NT2/D1 (cell line): ENCODE measurements around the gene MLF2.

ENCODE experiments used
- DNase-seq: peaks from one replicate; pipeline ENCODE4 v3.0.0-alpha.2; 2011; ENCODE audit warnings: low read depth, low spot score
- H3K27me3 ChIP-seq: 2 replicates; pipeline ENCODE4 v1.6.0; 2011; ENCODE audit warnings: mild to moderate bottlenecking; ENCODE audit not compliant: insufficient read length, insufficient read depth
- H3K36me3 ChIP-seq: 2 replicates; pipeline ENCODE4 v1.6.1; 2011; ENCODE audit warnings: mild to moderate bottlenecking, low read length, mixed read lengths; ENCODE audit not compliant: insufficient read depth, insufficient read length
- H3K4me1 ChIP-seq: 2 replicates; pipeline ENCODE4 v1.5.1; 2011; ENCODE audit not compliant: insufficient read depth, insufficient read length
- H3K4me3 ChIP-seq: 2 replicates; pipeline ENCODE4 v1.5.1; 2011; ENCODE audit warnings: low read depth; ENCODE audit not compliant: insufficient read length
- H3K9ac ChIP-seq: 2 replicates; pipeline ENCODE4 v1.6.0; 2011; ENCODE audit warnings: low read depth; ENCODE audit not compliant: insufficient read length
- H3K9me3 ChIP-seq: 2 replicates; pipeline ENCODE4 v1.5.1; 2011; ENCODE audit warnings: mild to moderate bottlenecking, low read length; ENCODE audit not compliant: insufficient read depth
- SUZ12 ChIP-seq: IDR thresholded peaks from 2 replicates; pipeline ENCODE4 v1.6.1; 2011; ENCODE audit not compliant: insufficient read length, insufficient read depth; ENCODE audit errors: extremely low read depth
- YY1 ChIP-seq: IDR thresholded peaks from 2 replicates; pipeline ENCODE4 v1.6.1; 2011; ENCODE audit not compliant: insufficient read length, insufficient read depth
- ZNF274 ChIP-seq: IDR thresholded peaks from 2 replicates; pipeline ENCODE4 v1.6.1; 2011; ENCODE audit warnings: mild to moderate bottlenecking, low read depth, low read length

Gene MLF2

DNA sequence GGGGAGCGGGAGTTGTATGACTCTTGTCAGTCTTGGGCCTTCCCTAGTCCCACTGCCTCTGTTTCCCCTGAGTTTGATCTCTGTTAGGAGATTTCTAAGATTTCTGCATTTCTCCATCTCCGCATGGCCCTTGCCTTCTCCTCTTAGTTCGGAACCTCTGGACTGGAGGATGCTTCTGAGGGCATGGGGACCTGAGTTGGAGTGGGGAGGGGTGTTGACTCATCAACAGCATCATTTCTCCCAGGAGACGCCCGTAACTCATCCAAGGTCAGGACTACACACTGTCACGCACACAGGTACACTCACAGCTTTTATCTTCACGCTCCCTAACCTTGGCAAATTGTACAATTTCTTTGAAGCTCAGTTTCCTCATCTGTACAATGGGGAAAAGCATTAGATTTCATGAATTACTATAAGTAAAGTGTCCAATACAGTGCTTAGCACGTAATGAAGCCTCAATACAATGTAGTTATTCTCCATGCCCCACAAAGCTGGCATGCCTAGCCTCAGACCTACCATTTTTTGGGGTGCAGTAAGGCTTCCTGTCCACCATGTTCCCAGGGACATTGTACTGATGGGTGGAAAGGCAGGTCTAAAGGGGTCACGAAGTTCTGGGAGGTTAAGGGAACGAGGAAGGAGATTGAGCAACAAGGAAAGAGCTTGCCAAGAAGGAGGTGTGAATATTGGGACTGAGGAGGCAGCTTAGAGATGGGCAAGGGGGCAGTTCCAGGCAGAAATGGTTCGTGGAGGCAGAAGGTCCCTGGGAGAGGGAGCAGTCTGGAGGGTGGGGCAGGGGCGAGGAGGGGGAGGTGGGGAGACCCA, 18.8 kb upstream of the MLF2 start:
- no peaks in the 10 kb centered on the region for H3K9me3 ChIP-seq
- peaks cover 64% of the 10 kb centered on the region for H3K36me3 ChIP-seq
- peaks cover 40% of the 10 kb centered on the region for H3K27me3 ChIP-seq
- no peak overlapping the region for H3K9ac ChIP-seq
- TF ChIP-seq ZNF274 (no peak), YY1 (no peak), SUZ12 (no peak)
- H3K4me3 ChIP-seq = no peak overlapping the region
- no peak for DNase-seq
- peaks cover 38% of the 10 kb centered on the region for H3K4me1 ChIP-seq

DNA sequence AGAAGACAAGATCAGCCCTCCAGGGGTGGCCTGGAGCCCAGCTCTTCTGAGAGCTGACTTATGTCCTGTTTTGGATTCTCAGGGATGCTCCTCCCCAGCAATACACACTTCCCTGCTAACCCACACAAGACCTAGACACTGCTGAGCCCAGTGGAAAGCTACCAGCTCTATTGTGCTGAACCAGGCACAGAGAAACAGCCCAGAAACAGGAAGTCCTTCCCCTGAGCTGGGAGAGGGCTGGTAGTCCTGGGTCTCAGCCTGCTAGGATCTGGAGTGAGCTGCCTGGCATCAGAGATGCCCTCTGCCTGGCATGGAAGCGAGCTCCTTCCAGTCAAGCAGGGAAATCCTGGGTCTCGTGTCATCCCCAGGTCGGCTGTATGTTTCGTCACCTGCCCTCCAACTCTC, 18.2 kb upstream of the MLF2 start:
- no peak for TF ChIP-seq SUZ12
- no peak for TF ChIP-seq YY1
- no peak for TF ChIP-seq ZNF274
- Histone ChIP-seq H3K36me3 (peaks cover 62% of the 10 kb centered on the region), H3K9ac (peak overlapping the region; percentile 12), H3K4me1 (peaks cover 38% of the 10 kb centered on the region), H3K4me3 (no peak overlapping the region), H3K27me3 (peaks cover 34% of the 10 kb centered on the region), H3K9me3 (no peaks in the 10 kb centered on the region)
- no peak for DNase-seq

DNA sequence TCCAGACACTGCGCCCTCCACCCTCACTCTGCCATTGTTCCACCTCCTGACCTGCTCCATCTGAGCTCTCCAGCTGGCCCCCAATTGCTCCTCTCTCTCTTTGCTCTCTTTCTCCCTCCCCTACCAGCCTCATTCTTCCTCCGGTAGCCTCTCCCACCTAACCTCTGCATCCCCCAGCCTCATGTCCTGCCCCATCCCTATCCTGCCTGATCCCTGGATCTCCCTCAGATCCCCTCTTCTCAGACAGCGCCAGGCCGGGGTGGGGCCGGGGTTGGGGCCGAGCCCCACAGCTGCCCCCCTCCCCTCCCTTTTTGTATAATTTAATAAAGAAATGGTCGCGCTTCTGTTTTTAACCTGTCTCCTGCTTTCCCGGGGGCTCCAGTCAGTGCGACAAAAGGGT, 17.7 kb upstream of the MLF2 start:
- TF ChIP-seq YY1 = no peak
- no peak for TF ChIP-seq SUZ12
- TF ChIP-seq ZNF274 = no peak
- Histone ChIP-seq H3K36me3 (peaks cover 57% of the 10 kb centered on the region), H3K4me1 (peaks cover 38% of the 10 kb centered on the region), H3K9ac (no peak overlapping the region), H3K9me3 (no peaks in the 10 kb centered on the region), H3K27me3 (peaks cover 31% of the 10 kb centered on the region), H3K4me3 (no peak overlapping the region)
- DNase-seq = no peak

DNA sequence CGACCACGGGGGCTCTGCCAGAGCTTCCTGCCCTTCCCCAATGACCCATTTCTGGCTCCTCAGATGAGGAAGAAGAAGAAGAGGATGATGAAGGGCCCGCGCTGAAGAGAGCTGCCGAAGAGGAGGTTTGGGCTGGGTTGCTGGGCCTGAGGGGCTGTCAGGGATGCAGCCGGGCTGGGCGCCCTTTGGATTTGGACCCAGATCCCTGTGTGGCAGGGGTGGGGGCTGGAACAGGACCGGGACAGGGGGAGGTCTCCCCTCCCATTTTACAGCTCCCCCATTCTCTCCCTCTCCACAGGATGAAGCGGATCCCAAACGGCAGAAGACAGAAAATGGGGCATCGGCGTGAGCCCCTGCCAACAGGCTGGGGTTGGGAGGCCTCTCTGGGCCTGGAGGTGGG, 17.2 kb upstream of the MLF2 start:
- peaks cover 52% of the 10 kb centered on the region for H3K36me3 ChIP-seq
- peaks cover 40% of the 10 kb centered on the region for H3K4me1 ChIP-seq
- DNase-seq = no peak
- no peak overlapping the region for H3K4me3 ChIP-seq
- H3K27me3 ChIP-seq = peaks cover 26% of the 10 kb centered on the region
- H3K9me3 ChIP-seq = no peaks in the 10 kb centered on the region
- no peak overlapping the region for H3K9ac ChIP-seq
- no peak for TF ChIP-seq SUZ12
- no peak for TF ChIP-seq YY1
- TF ChIP-seq ZNF274 = no peak

DNA sequence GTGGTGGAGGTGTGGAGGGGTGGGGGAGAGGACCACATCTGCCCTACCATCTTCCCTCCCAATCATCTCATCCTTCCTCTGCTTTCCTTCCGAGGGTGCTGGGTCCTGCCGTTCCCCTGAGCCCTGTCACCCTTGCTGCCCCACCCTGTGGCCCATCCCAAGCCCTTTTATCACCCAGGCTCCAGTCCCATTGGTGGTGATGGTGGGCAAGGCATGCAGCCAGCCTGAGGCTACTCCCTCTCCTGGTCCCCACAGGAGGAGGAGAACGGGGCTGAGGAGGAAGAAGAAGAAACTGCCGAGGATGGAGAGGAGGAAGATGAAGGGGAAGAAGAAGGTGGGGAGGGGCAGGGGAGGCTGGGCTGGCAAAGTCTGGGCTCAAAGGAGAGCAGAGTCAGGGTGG, 16.7 kb upstream of the MLF2 start:
- TF ChIP-seq ZNF274 (no peak), SUZ12 (no peak), YY1 (no peak)
- peak overlapping the region; percentile 5 for H3K4me3 ChIP-seq
- H3K36me3 ChIP-seq = peaks cover 49% of the 10 kb centered on the region
- peak overlapping the region; percentile 71 for H3K9ac ChIP-seq
- no peak for DNase-seq
- peaks cover 22% of the 10 kb centered on the region for H3K27me3 ChIP-seq
- H3K4me1 ChIP-seq = peaks cover 42% of the 10 kb centered on the region
- H3K9me3 ChIP-seq = no peaks in the 10 kb centered on the region

DNA sequence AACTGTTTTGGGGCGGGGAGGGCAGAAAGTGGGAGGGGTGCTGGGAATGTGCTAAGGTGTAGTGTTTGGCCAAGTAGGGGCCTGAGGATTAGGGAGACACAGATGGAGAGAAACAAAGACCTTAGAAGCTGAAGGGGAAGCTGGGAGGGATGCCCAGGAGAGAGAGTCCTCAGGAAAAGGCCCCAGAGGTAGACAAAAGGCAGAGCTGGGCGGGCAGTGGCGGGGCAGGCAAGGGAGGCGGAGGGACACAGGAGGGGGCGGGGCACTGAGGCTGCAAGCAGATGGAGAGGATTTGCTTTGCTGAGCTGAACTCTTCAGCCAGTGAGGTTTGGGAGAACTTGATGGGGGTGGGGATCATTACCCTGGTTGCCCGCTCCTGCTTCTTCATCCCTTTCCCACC, 16.0 kb upstream of the MLF2 start:
- Histone ChIP-seq H3K9me3 (no peaks in the 10 kb centered on the region), H3K4me1 (peaks cover 39% of the 10 kb centered on the region), H3K27me3 (peaks cover 15% of the 10 kb centered on the region), H3K36me3 (peaks cover 45% of the 10 kb centered on the region), H3K9ac (peak overlapping the region; percentile 100), H3K4me3 (peak overlapping the region; percentile 99)
- peak; percentile 98 for DNase-seq
- TF ChIP-seq ZNF274 = no peak
- TF ChIP-seq SUZ12 = no peak
- peak; percentile 7 for TF ChIP-seq YY1

DNA sequence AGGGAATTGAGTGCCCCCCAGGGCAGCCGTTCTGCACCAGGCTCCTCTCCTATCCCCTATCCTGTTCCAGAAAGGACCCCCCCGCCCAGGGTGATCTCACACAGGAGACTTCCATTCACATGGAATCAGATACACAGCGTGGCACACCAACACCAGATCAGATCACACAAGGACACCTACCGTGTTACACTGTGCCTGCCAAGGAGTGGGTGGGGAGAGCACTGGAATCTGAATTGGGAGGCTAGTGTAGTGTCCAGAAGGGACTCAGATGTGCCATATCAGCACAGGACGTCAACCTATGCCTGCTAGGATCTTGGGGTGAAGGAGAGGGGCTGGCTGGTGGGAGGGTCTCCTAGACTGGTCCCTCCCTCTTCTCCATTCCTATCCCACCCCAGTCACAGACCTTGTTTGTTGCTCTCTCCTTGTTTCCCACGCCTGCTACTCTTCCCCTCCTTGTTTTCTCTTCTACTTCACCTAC, 15.5 kb upstream of the MLF2 start:
- H3K9me3 ChIP-seq = no peaks in the 10 kb centered on the region
- peak overlapping the region; percentile 99 for H3K4me3 ChIP-seq
- H3K27me3 ChIP-seq = peaks cover 11% of the 10 kb centered on the region
- H3K4me1 ChIP-seq = peaks cover 38% of the 10 kb centered on the region
- peaks cover 45% of the 10 kb centered on the region for H3K36me3 ChIP-seq
- H3K9ac ChIP-seq = peak overlapping the region; percentile 100
- TF ChIP-seq SUZ12 (no peak), YY1 (no peak), ZNF274 (no peak)
- no peak for DNase-seq
